ENCODE data around the gene NDUFAF3.

The NDUFAF3 gene

DNA sequence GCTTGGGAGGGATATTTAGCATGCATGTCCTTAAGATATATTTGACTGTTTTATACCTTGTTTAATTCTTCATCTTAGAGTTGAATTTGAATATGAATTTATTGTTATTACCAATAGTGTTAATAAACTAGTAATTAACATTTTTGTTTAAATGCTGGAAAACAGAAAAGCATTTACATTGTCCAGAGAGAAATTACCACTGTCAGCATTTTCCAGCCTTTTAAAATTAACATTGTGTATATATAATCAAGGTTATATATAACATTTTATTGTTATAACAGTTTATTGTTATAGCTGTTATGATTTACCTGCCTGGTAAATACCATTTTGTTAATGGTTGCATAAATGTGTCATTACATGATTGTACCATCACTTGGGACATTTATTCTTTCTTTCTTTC lies 39.9 kb upstream of the NDUFAF3 start:
- TF ChIP-seq TCF12 (IDR thresholded peaks at IDR 0.05; ENCODE audit: low read depth) (no peak), EGR1 (IDR thresholded peaks at IDR 0.05) (no peak), TAF1 (IDR thresholded peaks at IDR 0.05; ENCODE audit: low read depth) (no peak)

- TF ChIP-seq EGR1 (IDR thresholded peaks at IDR 0.05), result no peak
- TF ChIP-seq, protein P1, sequence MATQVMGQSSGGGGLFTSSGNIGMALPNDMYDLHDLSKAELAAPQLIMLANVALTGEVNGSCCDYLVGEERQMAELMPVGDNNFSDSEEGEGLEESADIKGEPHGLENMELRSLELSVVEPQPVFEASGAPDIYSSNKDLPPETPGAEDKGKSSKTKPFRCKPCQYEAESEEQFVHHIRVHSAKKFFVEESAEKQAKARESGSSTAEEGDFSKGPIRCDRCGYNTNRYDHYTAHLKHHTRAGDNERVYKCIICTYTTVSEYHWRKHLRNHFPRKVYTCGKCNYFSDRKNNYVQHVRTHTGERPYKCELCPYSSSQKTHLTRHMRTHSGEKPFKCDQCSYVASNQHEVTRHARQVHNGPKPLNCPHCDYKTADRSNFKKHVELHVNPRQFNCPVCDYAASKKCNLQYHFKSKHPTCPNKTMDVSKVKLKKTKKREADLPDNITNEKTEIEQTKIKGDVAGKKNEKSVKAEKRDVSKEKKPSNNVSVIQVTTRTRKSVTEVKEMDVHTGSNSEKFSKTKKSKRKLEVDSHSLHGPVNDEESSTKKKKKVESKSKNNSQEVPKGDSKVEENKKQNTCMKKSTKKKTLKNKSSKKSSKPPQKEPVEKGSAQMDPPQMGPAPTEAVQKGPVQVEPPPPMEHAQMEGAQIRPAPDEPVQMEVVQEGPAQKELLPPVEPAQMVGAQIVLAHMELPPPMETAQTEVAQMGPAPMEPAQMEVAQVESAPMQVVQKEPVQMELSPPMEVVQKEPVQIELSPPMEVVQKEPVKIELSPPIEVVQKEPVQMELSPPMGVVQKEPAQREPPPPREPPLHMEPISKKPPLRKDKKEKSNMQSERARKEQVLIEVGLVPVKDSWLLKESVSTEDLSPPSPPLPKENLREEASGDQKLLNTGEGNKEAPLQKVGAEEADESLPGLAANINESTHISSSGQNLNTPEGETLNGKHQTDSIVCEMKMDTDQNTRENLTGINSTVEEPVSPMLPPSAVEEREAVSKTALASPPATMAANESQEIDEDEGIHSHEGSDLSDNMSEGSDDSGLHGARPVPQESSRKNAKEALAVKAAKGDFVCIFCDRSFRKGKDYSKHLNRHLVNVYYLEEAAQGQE (IDR thresholded peaks at IDR 0.05; ENCODE audit: low read depth), result no peak
- TF ChIP-seq, protein P2, sequence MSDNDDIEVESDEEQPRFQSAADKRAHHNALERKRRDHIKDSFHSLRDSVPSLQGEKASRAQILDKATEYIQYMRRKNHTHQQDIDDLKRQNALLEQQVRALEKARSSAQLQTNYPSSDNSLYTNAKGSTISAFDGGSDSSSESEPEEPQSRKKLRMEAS (IDR thresholded peaks at IDR 0.05), result no peak
- TF ChIP-seq CEBPB (IDR thresholded peaks at IDR 0.05), result no peak
Observed at GRCh38 chr3:48982686-48983085, 39.2 kb upstream of the NDUFAF3 start.

DNA sequence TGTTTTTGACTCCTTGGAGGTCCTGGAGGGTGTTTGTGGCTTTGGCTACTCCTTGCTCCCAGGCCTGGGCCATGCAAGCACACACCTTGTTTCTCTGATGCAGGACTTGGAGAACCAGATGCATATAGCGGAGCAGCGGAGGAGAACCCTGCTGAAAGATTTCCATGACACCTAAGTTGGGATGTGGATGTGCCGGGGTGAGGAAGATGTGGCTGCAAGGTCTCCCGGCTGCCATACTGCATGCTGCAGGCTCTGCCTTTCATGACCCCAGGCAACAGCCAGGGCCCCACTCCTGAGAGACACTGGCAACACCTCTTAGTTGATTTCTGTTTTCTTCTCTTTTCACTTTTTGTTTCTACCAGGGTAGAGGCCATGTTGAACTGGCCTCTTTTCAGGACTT lies 38.8 kb upstream of the NDUFAF3 start:
- TF ChIP-seq TCF12 (IDR thresholded peaks at IDR 0.05; ENCODE audit: low read depth), result no peak
- no peak for TF ChIP-seq ZBTB7A (IDR thresholded peaks at IDR 0.05; ENCODE audit: low read depth)
- no peak for TF ChIP-seq YY1 (IDR thresholded peaks at IDR 0.05; ENCODE audit: low read depth)
- TF ChIP-seq EGR1 (IDR thresholded peaks at IDR 0.05), result no peak
- no peak for TF ChIP-seq TEAD4 (IDR thresholded peaks at IDR 0.05)
- no peak for TF ChIP-seq TAF1 (IDR thresholded peaks at IDR 0.05; ENCODE audit: low read depth)

GRCh38 chr3:48984663-48985062 lies 37.3 kb upstream of the NDUFAF3 start:
- TF ChIP-seq CREB1 (IDR thresholded peaks at IDR 0.05; ENCODE audit: low read depth) (no peak), TAF1 (IDR thresholded peaks at IDR 0.05; ENCODE audit: low read depth) (no peak), TCF12 (IDR thresholded peaks at IDR 0.05; ENCODE audit: low read depth) (no peak), EGR1 (IDR thresholded peaks at IDR 0.05) (no peak), NFIC (IDR thresholded peaks at IDR 0.05) (no peak), ZBTB7A (IDR thresholded peaks at IDR 0.05; ENCODE audit: low read depth) (no peak), EP300 (IDR thresholded peaks at IDR 0.05; ENCODE audit: borderline replicate concordance) (no peak), FOXM1 (IDR thresholded peaks at IDR 0.05; ENCODE audit: borderline replicate concordance, low read depth) (no peak), RAD21 (IDR thresholded peaks at IDR 0.05; ENCODE audit: low read depth) (no peak), TEAD4 (IDR thresholded peaks at IDR 0.05) (no peak), CEBPB (IDR thresholded peaks at IDR 0.05) (no peak), YY1 (IDR thresholded peaks at IDR 0.05; ENCODE audit: low read depth) (no peak)
- TF ChIP-seq, protein P1 (IDR thresholded peaks at IDR 0.05; ENCODE audit: low read depth), result no peak
- TF ChIP-seq, protein P2 (IDR thresholded peaks at IDR 0.05), result no peak
- TF ChIP-seq, protein P3, sequence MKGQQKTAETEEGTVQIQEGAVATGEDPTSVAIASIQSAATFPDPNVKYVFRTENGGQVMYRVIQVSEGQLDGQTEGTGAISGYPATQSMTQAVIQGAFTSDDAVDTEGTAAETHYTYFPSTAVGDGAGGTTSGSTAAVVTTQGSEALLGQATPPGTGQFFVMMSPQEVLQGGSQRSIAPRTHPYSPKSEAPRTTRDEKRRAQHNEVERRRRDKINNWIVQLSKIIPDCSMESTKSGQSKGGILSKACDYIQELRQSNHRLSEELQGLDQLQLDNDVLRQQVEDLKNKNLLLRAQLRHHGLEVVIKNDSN (IDR thresholded peaks at IDR 0.05), result no peak

GRCh38 chr3:48985831-48986376 lies 36.0 kb upstream of the NDUFAF3 start:
- TF ChIP-seq TEAD4 (IDR thresholded peaks at IDR 0.05), result no peak
- TF ChIP-seq, protein P2 (IDR thresholded peaks at IDR 0.05), result no peak
- TF ChIP-seq, protein P1 (IDR thresholded peaks at IDR 0.05; ENCODE audit: low read depth), result no peak
- TF ChIP-seq YY1 (IDR thresholded peaks at IDR 0.05; ENCODE audit: low read depth), result no peak
- no peak for TF ChIP-seq TAF1 (IDR thresholded peaks at IDR 0.05; ENCODE audit: low read depth)
- TF ChIP-seq TCF12 (IDR thresholded peaks at IDR 0.05; ENCODE audit: low read depth), result no peak
- TF ChIP-seq, protein P3 (IDR thresholded peaks at IDR 0.05), result no peak
- TF ChIP-seq NFIC (IDR thresholded peaks at IDR 0.05), result no peak
